GM21528 (cell line): ENCODE data around the gene FAM234B.
A peak's percentile ranks its signal among the peaks of the same experiment; 100 is the strongest.

Experiments used
- ATAC-seq: cut with Tn5 transposase; IDR thresholded peaks from one replicate; pipeline ENCODE4 v1.9.1; 2021; ENCODE audit warnings: mild to moderate bottlenecking, moderate library complexity; ENCODE audit not compliant: unreplicated experiment, low FRiP score

The FAM234B gene

DNA sequence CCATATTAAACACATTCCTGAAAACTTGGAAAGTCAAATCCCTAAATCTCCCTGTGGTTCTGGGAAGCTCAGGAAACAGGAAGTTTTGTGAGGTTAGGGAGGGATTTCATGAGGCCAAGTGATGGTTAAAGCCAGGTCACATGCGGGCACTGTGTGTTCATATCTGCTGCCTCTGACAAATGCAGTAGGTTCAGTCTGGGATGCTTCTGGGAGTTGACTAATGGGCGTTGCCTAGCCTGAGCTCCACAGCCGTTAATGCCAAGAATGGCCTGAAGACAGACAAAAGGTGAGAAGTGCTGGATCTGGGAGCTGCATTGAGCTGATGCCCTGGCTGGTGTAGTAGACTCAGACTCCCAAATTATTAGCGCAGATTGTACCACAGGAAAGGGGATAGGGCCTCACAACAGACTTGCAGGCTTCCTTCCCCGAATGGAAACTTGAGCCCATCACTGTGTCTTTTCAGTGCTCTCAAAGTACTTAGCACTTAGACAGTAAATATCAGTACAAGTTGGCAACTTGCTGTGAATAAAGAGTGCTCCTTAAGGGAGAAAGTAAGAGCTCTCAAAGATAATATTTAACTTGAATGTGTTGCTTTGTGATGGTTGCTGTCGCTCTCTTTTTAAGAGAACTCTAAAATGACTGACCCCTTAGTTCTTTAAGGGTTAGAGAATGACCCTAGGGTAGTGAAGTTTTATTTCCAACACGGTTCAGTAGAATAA lies 41.9 kb downstream of the FAM234B start:
- no peak for ATAC-seq

DNA sequence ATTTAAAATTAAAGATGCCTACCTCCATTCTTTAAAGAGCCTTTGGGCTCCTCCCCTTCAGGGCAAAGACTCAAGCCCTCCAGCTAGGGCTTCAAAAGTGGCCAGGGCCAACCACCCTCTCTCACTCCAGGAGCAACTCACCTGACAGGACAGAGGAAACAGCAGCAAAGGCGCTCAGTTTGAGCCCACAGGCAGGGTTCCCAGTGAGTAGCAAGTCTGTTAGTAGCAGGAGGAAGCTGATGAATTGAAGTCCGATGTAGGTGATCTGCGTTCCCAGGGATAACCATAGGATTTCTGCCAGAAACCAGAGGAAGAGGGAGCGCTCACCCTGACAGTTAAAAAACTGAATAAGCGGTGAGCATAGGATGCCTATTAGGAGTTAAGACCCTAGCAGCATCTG lies 43.6 kb downstream of the FAM234B start:
- no peak for ATAC-seq

DNA sequence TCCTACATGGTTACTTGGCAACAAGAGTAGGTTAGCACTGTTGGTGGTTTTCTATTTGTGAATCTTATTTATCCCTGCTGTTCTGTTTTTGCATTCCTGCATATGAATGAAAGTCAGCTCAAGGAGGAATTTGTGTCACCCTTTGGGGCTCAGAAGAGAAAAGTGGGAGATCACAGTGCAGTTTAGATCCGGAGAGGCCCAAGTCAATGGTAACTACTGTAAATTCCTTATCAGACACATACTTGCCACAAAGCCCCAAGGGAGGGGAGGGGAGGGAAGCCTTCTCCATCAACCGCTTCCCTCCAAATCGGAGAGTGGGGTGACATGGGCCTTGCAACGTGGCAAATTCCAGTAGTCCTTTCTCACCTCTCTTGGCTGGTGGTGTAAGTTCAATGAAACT lies 44.3 kb downstream of the FAM234B start:
- no peak for ATAC-seq

DNA sequence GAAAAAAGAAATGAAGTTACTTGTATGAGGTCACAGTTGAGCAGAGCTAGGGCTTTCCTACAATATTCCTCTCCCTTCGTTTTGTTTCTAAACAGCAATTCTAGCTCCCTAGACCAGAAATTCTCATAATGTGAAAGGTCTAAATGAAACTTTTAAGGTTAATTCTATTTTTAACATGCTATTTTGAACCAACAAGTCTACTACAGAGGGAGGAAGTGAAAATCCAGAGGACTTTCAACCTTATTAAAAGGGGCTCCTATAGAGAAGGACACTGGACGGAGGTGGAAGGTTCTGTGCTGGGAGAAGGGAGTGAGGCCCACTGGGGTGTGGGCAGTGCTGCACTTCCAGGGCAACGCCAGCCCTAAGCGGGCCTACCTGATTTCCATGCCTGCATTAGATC lies 45.9 kb downstream of the FAM234B start:
- no peak for ATAC-seq

DNA sequence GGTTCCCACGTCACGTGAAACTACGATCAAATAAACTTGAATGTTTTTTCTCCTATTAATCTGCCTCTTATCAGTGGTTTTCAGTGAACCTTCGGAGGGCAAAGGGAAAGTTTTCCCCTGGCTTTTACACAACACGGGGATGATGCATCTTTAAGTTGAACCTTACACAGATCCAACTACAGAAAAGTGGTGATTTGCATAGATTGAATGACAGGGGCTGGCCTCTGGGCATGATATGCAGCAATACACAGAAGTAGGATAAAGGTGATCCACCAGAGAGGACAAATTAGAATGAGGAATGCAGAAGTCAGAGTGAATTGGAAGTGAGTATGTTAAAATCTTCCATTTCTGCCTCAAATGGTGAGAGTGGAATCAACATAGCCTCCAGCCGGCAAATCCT lies 47.7 kb downstream of the FAM234B start:
- no peak for ATAC-seq

DNA sequence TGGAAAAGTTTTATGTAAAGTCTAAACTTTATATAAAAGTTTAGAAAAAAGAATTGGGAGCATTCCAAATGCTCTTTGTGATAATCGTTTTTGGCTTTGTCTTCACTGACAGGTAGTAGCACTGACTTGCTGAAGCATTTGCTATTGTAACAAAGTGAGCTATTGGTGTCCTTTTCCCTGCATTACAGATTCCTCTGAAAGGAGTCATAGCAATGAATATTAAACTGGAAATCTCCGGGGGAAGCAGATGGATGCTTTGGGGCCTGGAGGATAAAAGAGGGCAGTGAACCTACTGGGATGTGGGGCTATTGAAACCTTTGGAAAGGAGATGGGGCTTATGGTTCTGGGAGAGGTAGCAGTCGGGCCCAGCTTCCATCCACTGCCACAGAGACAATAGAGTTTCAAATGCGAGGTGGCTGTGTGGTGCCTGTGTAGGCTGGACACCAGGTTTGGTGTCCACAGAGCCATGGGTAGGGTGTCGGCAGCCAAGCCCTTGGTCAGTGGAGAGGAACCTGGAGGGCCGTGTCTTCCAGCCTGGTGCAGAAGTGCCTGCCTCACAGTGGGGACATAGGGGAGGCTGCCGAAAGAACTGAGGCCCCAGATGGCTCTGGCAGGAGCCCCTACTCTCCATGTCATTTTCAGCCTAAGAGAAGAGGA lies 49.1 kb downstream of the FAM234B start:
- ATAC-seq: no peak

DNA sequence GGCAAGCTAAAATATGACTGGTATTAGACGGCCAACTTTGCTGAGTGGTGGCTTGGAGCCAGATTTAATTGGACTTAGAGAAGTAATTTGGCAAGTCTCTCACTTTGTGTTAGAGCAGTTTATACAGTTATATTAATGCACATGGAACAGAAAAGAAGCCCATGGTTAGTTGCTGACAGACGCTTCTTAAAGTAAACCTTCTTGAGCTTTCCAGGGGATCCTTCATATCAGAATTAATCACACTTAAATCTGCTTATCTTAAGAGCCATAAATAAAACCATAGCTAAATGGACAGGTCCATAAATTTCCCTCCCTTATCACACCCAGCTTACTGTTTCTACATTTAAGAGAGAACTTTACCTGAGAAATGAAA lies 49.7 kb downstream of the FAM234B start:
- ATAC-seq: no peak

DNA sequence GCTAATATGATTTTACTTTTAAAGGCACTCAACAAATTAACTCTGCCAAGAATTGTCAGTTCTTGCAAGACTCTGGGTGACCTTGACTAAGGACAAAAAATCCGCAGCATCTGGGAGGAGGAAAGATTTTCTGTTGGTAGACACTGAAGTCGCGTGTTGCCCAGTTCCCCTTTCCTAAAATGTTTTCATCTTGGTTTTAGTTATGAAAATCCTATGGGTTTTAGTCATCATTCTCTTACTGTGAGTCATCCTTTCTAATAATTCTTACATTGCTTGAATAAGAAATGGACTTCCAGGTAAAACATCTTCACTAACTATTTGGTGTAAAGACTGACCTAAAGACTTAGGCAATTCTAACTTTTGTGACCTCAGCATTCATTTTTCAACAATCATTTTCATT lies 50.2 kb downstream of the FAM234B start:
- ATAC-seq: no peak

DNA sequence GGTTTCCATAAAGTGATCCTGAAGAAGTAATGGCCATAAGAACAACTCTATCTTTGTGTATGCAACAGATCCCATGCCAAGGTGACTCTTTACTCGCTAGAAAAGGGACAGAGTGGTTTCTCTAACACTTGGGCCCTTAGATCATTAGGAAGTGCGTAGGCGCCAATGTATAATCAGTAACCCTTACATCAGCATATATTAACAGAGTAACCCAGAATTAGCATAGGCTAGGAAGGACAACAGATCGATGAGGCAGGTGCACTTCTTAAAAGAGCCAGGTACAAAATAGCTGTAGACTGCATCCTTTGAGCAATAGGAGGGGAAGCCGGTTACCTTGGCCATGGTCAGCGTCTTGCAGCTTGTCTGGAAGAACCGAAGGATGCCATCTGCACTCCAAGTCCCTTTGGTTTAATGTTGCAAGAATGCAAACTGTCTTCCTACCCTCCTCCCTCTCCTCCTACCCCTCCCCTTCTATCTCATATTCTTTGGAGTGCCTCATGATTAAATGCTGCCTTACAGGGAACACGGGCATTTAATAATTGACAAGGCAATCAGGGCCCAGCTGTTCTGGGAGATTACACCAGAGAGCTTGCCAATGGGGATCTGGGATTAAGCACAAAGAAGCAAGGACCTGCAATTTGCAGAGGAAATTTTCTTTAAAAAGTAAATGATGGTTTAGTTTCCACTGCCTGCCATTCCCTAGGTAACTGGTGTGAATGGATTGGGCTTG lies 51.2 kb downstream of the FAM234B start:
- no peak for ATAC-seq

DNA sequence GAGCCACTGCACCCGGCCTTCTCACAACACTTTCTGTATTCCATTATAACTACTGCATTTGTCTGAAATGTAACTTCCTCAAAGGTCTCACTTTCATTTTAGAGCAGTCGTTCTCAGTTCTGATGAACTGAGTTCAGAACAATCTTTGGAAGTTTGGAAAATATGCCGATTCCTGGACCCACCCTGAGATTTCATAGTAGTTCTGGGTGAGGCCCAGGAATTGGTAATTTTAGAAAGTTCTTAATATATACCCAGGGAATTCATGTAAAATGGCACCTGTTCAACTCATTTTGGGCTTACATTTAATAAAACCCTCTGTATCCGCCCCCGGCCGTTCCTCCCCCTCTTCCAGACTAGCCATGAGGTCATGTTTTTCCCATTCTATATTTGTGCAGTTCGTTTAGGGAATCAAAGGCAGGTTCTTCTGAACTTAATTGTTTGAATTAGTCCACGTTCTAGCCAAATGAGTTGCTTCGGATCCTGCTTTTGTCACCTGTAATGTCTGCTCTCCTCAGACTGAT lies 53.4 kb downstream of the FAM234B start:
- no peak for ATAC-seq

DNA sequence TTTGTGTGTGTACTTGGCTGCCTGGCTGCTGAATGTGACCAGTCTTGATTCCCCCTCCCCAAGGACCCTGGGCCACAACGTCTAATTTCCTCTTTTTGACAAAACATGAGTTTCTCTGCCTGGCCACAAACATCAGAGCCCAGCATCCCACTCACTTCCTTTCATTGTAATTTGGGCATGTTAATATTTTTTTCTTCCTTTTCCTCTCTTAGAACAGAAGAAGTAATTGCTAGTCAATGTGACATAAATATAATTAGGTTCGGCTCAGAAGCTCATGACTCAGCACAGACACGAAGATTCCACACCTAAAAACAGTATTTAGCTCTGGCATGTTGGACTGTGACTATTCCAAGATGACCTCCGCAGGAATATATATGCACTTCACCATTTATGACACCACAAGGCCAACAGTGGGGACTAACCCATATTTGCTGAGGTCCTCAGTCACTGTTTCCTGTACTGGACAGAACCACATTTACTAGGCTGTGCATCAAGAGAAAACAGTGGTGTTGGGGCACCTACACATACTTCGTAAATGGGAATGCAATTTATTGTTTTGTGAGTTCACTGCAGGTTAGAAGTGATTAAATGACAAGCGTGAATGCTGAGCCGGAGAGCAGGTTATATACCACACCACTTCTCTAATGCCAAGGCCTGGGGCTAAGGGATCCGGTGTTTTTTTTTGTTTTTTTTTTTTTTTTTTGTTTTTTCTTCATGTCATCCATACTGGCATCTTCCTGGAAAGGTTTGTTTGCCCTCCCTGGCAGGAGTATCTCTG lies 55.1 kb downstream of the FAM234B start:
- no peak for ATAC-seq

DNA sequence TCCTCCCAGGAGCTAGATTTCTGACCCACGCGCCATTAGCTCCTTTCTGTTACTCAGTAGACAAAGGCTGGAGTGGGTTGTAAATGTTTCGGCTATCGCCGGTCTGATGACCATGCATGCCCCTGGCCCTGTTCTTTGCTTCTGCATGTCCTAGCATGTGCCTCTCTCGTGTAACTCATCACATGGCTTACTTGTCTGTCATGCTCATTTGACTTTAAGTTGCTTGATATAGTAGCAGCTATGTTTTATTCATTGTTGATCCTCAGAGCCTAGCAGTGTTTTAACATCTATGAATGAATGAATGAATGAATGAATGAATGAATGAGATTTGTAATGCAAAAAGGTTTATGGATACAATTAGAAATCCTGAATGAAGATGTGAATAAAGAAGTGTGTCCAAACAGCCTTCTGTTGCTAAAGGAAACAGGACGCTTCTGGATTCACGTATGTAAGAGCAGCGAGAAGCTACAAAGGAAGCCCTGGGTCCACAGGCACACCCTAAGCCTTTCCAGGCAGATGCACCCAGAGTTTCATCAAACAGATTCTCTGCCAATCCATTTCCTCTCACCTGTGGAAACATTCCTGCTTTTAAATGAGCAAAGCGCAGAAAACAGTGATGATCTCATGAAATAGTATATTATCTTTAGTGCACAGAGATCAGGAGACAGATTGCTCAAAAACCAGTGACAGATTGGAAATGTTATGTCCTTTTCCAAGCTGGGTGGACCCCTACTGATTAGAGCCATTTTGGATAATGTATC lies 55.8 kb downstream of the FAM234B start:
- no peak for ATAC-seq

DNA sequence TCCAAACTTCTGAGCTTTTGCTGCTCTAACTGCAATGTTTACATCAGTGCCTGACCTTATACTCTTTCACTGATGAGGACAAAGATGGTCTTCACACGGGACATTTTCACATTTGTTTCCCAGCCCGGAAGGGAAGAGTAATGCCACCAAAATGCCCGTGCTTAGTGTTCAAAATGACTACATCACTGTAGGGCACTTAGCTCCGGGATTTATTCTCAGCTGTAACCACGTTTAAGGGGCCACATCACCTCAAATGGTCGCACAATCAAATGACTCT lies 56.4 kb downstream of the FAM234B start:
- no peak for ATAC-seq

DNA sequence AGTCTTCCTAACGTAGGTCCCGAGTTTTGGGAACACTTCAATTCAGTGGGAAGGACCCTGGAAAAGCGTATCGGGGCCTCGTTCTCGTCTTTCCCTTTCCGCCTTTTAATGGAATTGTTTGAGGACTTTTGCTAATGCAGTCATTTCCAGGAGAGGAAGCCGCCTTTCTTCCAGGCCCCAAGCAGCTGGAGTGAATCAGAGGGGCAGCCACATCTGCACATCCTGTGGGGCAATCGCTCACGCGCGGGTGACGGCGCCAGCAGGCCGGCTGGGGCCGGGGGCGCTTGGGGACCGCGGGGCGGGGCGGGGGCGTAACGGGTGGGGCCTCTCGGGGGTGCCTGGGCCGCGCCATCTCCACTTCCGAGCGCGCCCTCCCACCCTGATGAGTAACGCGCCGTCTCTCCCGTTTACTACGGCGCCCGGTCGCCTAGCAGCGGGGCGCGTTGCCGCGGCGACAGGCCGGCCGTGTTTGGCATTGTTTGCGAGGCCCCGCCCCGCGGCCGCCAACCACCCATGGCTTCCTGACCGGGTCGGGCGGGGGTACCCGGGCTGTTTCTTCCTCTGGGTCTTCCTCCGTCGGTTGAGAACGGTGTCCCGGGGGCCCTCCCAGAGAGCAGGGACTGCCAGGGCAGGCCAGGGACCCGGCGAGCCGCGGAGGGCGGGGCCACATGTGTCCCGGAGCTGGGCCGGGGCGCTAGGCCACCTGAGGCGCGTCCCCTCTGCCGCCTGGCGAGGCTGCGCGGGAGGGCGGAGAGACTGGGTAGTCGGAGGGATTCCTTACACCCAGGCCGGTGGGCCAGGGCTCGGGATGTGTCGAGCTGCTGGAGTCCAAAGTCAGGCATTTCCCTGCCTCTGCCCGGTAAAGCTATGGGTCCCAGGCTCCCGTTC lies 56.9 kb downstream of the FAM234B start:
- ATAC-seq: peak; percentile 83

DNA sequence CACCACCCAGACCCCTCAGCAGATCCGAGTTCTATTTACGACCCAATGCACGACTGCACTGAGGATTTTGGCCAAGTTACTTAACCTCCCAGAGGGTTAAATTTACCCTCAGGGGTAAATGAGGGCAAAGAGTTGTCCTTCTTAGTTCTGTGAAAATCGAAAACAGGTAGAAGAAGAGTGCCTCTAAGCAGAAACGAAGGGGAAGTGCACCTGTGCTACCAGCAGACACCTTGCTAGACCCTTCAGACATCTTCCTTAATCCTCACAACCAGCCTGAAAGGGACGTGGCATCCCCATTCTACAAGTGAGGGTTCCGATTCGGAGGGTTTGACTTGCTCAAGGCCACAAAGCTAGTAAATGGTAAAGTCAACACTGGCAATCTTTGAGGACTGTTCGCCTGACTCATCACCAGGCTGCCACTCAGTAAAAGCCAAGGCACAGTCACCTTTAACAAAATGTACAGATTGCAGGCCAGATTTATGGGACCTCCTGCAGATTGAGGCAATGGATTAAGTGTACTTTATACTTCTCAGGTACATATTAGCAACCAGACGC lies 57.7 kb downstream of the FAM234B start:
- no peak for ATAC-seq

DNA sequence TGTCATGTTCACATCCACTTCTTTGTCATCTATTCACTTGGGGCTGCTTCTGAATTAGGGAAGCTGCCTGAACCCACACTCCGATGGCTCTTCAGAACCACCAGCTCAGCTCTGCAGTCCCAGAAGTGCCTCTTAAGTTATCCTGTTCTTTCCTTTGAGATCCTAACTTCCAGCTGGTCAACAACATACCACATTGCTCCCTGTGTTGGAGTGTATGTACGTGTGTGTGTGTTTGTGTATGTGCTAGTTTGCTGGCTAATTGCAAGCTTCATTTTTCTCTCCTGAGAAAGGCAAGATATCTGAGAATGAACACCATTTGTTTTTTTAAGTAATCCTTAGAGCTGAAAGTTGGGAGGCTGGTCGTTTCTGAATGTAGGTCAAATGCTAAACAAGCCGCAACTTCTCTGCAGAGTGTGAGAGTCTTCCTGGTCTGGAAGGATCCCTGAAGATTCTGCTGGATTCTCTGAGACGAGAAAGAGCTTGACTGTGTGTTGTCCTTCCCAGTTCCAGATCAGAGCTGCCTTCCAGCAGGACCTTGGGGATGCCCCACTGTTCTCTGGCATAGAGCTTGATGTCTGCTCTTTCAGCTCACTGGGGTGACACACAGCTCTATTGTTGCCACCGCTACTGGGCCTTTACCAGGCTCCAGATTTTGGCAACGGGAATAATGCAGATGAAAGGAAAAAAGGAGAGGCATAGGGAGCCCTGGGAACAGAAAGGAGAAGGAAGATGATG lies 58.4 kb downstream of the FAM234B start:
- ATAC-seq: no peak

DNA sequence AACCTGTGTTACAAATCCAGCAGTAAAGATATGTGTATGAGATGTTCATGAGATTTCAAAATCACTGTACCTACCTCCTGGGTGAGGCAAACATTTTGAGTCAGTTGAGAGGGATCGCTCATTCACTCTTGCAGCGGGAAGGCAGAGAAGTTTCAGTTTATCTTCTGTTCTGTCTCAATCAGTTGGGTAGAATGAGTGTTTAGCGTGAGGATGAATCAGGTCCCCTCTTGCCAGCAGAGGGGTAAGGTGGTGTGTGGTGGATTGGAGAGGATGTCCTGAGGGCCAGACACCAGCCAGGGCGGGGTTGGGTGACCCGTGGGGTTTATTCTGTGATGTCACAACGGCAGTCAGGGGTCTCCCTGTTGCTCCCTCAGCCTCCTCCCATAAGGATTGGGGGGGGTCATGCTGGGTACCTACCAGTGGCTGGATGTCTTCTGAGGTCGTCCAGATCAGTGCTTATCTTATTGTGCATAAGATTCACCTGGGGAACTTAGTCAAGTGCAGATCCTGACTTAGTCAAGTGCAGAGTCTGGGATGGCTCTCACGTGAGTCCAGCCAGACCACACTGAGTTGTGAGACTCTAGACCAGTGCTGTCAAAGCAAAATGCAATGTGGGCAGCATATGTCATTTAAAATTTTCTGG lies 59.3 kb downstream of the FAM234B start, which contains the start of gene GSG1:
Gene GSG1, minus strand, starts transcription at position 277 of the 643 bp plus-strand sequence. Its CDS starts 155 bp downstream, at position 122.
- ATAC-seq: no peak

DNA sequence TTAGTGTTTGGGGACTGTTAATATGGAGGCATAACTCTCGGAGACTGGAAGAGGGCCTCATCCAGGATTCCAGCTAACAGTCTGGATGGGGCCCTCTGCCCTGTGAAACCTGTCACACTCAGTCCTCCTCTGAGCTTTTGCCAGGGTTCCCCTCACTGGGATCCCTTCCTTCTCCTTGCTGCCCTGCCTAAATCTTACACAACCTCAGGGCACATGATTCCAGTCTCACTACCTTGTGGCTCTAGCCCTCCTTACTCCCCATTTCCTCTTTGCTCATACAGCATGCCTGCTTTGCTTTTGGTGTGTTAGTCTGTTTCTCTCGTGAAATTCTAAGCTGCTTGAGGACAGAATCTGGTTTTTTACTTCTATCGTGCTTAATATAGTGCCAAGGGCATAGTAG lies 60.2 kb downstream of the FAM234B start:
- no peak for ATAC-seq
